HCEC 1CT (cell line): ENCODE measurements around the gene TMEM59.

Experiments used
- DNase-seq: peaks from one replicate; pipeline ENCODE4 v3.0.0-alpha.2; 2017

The TMEM59 gene

DNA sequence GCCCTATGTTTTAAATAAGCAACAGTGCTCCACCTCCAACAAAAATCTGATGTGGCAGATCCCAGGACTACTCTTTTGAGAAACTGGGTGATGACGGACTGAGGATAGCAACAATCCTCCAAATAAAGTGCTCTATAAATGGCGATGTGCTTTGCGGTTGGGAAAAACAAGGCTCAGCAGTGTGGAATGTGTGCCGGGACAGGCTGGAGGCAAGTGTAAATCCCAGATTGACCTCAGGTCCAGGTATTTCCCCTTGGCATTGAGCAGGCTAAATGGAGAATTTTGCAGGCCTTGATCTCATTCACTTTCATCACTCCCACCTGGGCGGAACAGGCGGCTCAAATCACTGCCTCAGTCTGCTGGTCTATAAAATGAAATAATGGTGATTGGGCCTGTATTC is 71.8 kb downstream of the TMEM59 start:
- no peak for DNase-seq

DNA sequence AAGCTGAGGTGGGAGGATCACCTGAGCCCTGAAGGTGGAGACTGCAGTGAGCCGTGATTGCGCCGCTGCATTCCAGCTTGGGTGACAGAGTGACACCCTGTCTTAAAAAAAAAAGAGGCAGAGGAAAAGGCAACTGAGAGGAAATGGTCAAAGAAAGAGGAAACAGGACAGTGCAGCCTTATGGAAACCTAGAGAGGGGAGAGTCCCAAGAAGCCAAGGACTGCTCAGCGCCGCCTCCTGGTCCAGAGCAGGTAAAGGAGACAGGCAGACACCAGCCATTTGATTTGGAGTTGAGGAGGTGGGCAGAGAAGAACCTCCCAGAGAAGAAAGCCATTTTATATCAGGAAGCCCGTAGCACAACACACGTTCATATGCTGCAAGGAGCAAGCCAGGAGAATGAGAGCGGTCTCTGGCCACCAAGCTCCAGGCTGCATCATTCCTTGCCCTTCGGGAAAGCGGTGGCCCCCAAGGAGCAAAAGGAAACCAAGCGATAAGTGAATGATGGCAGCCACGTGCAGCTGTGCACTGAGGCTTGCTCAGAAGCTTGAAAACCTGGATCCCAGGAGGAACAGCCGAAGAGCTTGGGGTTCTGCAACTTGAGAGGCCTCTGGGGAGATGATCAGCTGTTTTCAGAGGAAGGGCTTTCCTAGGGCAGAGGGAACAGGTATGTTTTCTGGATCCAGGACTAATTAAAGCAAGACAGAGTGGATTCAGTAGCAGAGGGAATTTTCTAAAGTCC is 73.1 kb downstream of the TMEM59 start:
- DNase-seq: no peak
